Ascending aorta (tissue), 2 donors: ENCODE measurements around the gene DDX10. TPM values are rescaled to one million over a fixed set of nuclear protein-coding genes. Genes with fewer than 3 reads are reported as not detected.

ENCODE experiments used
- DNase-seq, 2 donors: peaks; one replicate each; pipeline ENCODE4 v3.0.0-alpha.2; 2019; ENCODE audit warnings: low spot score in 2 of 2
- H3K27ac ChIP-seq, 2 donors: fragments of 200-600 bp; sonication (generic); one replicate each; pipeline ENCODE4 v1.5.1; 2016 to 2017; ENCODE audit warnings: mild to moderate bottlenecking in 1 of 2
- H3K27me3 ChIP-seq: fragments of 200-600 bp; sonication (generic); one replicate; pipeline ENCODE4 v1.5.1; 2017
- H3K36me3 ChIP-seq, 2 donors: fragments of 200-600 bp; sonication (generic); one replicate each; pipeline ENCODE4 v1.5.1; 2016
- H3K4me1 ChIP-seq, 2 donors: fragments of 200-600 bp; sonication (generic); one replicate each; pipeline ENCODE4 v1.5.1; 2016 to 2017; ENCODE audit warnings: mild to moderate bottlenecking in 1 of 2
- H3K4me3 ChIP-seq, 2 donors: fragments of 200-600 bp; sonication (generic); one replicate each; pipeline ENCODE4 v1.5.1; 2016 to 2017; ENCODE audit warnings: mild to moderate bottlenecking in 1 of 2
- H3K9me3 ChIP-seq, 2 donors: fragments of 200-600 bp; sonication (generic); one replicate each; pipeline ENCODE4 v1.5.1; 2016
- CTCF ChIP-seq, 3 experiments: fragments of 200-600 bp in 2 of 3; fragments of 450-650 bp in 1 of 3; sonication (generic) in 2 of 3; IDR thresholded peaks; one replicate each; pipeline ENCODE4 v1.5.1; 2016 to 2019; ENCODE audit warnings: antibody characterized with exemption in 3 of 3, mild to moderate bottlenecking in 1 of 3, moderate library complexity in 1 of 3
- intact Hi-C: fragments of 100-400 bp; cut with DNase I; formaldehyde crosslinking; loops from one replicate; pipeline ENCODE4 v1.15.1; 2023
- total RNA-seq: library from RNA; depleted of rRNA; stranded (reverse); fragments of >200 nt; gene quantifications from one replicate; pipeline ENCODE4 v1.1.0, GENCODE V29; 2016

DDX10 gene
- total RNA-seq, 1 donor from 2014 or later = 21.9 TPM

DNA sequence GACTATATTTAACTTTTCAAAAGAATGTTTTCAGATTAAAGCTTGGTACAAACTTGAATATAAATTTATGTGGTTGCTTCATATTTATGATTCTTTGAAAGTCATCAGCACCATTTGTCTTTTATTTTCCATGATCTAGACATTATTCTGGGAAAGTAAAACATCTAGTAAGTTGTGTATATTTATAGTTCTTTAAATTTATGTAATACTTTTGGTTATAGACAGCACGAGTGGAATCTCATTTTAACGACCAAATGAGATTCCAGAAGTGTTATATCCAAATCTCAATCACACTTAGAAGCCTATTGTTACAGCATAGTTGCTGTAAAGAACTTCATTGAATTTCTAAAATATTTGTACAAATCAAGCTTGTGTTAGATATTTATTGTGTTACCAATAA lies 212.3 kb downstream of the DDX10 start:
- intact Hi-C loops = no loop called here
- Histone ChIP-seq H3K27me3 (no peaks in the 10 kb centered on the region), H3K27ac (no peak overlapping the region), H3K4me1 (no peaks in the 10 kb centered on the region), H3K4me3 (no peak overlapping the region), H3K36me3 (no peaks in the 10 kb centered on the region), H3K9me3 (no peaks in the 10 kb centered on the region)
- DNase-seq = no peak
- no peak for TF ChIP-seq CTCF (IDR thresholded peaks at IDR 0.05)

DNA sequence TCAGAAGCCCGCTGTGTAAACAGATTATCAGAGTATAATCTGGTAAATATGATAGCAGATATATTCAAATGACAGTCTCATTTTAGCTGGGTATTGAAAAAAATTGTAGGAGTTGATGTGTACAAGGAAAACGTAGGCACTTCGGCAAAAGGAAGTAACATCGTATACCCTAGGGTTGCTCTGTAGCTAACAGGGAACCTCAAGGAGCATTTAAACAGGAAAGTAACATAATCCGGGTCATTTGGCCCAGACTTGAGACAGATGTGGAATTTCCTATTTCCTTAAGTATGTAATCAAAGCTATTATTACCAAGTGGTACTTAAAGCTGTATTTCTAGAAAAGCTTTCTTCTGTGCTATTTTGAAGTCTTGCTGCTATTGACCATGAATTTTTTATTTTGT lies 215.6 kb downstream of the DDX10 start:
- no peak for TF ChIP-seq CTCF (IDR thresholded peaks at IDR 0.05)
- Histone ChIP-seq H3K4me1 (no peaks in the 10 kb centered on the region), H3K27ac (no peak overlapping the region), H3K9me3 (no peaks in the 10 kb centered on the region), H3K4me3 (no peak overlapping the region), H3K36me3 (no peaks in the 10 kb centered on the region), H3K27me3 (no peaks in the 10 kb centered on the region)
- DNase-seq = no peak
- intact Hi-C loops = no loop called here

DNA sequence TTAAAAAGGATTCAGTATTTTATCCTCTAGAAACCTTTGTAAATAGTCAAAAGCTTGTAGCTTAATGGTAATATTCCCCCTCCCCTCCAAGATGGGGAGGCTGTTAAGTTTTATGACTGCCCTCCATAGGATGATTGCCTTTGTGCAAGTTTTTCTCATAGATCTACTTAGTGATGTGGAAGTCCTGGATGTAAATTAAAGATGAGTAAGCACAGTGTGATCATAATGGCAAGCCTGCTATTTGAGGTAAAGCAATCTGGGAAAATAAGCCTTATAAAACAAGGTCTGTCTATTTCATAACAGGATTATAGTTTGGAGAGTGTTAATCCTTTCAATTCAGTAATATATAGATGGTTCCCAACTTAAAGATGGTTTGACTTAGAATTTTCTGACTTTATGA lies 216.3 kb downstream of the DDX10 start:
- TF ChIP-seq CTCF (IDR thresholded peaks at IDR 0.05) = no peak
- Histone ChIP-seq H3K4me1 (no peaks in the 10 kb centered on the region), H3K27me3 (no peaks in the 10 kb centered on the region), H3K4me3 (no peak overlapping the region), H3K27ac (no peak overlapping the region), H3K9me3 (no peaks in the 10 kb centered on the region), H3K36me3 (no peaks in the 10 kb centered on the region)
- DNase-seq = no peak
- intact Hi-C loops = no loop called here

- intact Hi-C loops = no loop called here
- no peak overlapping the region for H3K4me3 ChIP-seq
- H3K4me1 ChIP-seq = no peaks in the 10 kb centered on the region
- H3K9me3 ChIP-seq = no peaks in the 10 kb centered on the region
- H3K27me3 ChIP-seq = no peaks in the 10 kb centered on the region
- no peak overlapping the region for H3K27ac ChIP-seq
- H3K36me3 ChIP-seq = no peaks in the 10 kb centered on the region
- DNase-seq = no peak
- no peak for TF ChIP-seq CTCF (IDR thresholded peaks at IDR 0.05)
These were observed 217.5 kb downstream of the DDX10 start for GRCh38 chr11:108882211-108882831.

- Histone ChIP-seq H3K27me3 (no peaks in the 10 kb centered on the region), H3K4me1 (no peaks in the 10 kb centered on the region), H3K36me3 (no peaks in the 10 kb centered on the region), H3K4me3 (no peak overlapping the region), H3K27ac (no peak overlapping the region), H3K9me3 (no peaks in the 10 kb centered on the region)
- no peak for TF ChIP-seq CTCF (IDR thresholded peaks at IDR 0.05)
- no peak for DNase-seq
- intact Hi-C loops = no loop called here
These were observed 221.3 kb downstream of the DDX10 start for GRCh38 chr11:108886005-108886659.
